Ishikawa (cell line): Measurements from ENCODE around the gene CACFD1.

Experiments used
- CEBPB ChIP-seq: IDR thresholded peaks from 2 replicates; pipeline ENCODE4 v1.6.1; 2012
- EP300 ChIP-seq: IDR thresholded peaks from 2 replicates; pipeline ENCODE4 v1.6.1; 2012; ENCODE audit warnings: borderline replicate concordance
- TAF1 ChIP-seq: IDR thresholded peaks from 2 replicates; pipeline ENCODE4 v1.6.1; 2012; ENCODE audit warnings: low read depth, mild to moderate bottlenecking
- TF ChIP-seq, protein P1 (sequence below): IDR thresholded peaks from 2 replicates; pipeline ENCODE4 v1.6.1; 2012

DNA sequence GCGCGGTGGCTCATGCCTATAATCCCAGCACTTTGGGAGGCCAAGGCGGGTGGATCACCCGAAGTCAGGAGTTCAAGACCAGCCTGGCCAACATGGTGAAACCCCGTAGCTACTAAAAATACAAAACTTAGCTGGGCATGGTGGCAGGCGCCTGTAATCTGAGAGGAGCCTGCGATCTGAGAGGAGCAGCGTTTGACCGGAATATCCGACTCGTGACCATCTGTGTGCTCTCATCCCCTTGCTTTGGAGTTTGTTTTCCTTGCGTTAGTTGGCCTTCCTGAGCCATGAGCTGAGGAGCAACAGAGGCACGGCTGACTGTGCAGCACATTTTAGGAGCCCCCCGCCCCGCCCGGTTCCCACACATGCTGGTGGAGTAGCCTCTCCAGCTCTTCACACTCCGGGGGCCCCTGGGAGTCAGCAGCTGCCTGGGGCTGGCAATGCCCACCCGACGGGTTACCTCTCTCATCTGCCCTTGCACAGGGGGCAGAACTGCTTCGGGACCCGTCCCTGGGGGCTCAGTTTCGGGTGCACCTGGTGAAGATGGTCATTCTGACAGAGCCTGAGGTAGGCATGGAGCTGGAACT lies 34.6 kb upstream of the CACFD1 start:
- TF ChIP-seq EP300 (no peak), CEBPB (no peak), TAF1 (no peak)
- TF ChIP-seq, protein P1, sequence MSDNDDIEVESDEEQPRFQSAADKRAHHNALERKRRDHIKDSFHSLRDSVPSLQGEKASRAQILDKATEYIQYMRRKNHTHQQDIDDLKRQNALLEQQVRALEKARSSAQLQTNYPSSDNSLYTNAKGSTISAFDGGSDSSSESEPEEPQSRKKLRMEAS, result no peak
